Upper lobe of left lung (tissue), 4 donors: ENCODE results near the gene NT5M.

Source experiments
- CTCF ChIP-seq, 6 experiments: fragments of 450-650 bp in 4 of 6; fragments of 200-600 bp in 2 of 6; sonication (generic) in 2 of 6; IDR thresholded peaks; one replicate each; pipeline ENCODE4 v1.5.1; 2016 to 2019; ENCODE audit warnings: antibody characterized with exemption in 6 of 6
- POLR2AphosphoS5 ChIP-seq, 2 donors: sonication (generic); formaldehyde crosslinking; IDR thresholded peaks; one replicate each; pipeline ENCODE4 v1.5.1; 2017; ENCODE audit warnings: antibody characterized with exemption in 2 of 2

GRCh38 chr17:17280613-17281549, 22.3 kb upstream of the NT5M start, which contains the start of gene COPS3:
- TF ChIP-seq POLR2AphosphoS5 (IDR thresholded peaks at IDR 0.05) (peak; percentile 85 to 93), CTCF (IDR thresholded peaks at IDR 0.05) (peak in 1 of 6 experiments; percentile 25)
